SU-DHL-6 (cell line): ENCODE data around the gene CCL15.

ENCODE experiments used
- EZH2phosphoT487 ChIP-seq: fragments of 200-600 bp; sonication (generic), shearing (Covaris generic); conservative IDR thresholded peaks from 2 replicates; pipeline ENCODE4 v1.6.1; 2018; ENCODE audit warnings: mild to moderate bottlenecking, antibody characterized with exemption, low read length, moderate library complexity, mixed read lengths
- TF ChIP-seq, protein P1 (sequence below): fragments of 200-600 bp; sonication (generic); IDR thresholded peaks from one replicate; pipeline ENCODE4 v1.5.1; 2017; ENCODE audit warnings: antibody characterized with exemption, mild to moderate bottlenecking, low read length, moderate library complexity; ENCODE audit not compliant: insufficient read depth, poor library complexity, severe bottlenecking

- TF ChIP-seq, protein P1, sequence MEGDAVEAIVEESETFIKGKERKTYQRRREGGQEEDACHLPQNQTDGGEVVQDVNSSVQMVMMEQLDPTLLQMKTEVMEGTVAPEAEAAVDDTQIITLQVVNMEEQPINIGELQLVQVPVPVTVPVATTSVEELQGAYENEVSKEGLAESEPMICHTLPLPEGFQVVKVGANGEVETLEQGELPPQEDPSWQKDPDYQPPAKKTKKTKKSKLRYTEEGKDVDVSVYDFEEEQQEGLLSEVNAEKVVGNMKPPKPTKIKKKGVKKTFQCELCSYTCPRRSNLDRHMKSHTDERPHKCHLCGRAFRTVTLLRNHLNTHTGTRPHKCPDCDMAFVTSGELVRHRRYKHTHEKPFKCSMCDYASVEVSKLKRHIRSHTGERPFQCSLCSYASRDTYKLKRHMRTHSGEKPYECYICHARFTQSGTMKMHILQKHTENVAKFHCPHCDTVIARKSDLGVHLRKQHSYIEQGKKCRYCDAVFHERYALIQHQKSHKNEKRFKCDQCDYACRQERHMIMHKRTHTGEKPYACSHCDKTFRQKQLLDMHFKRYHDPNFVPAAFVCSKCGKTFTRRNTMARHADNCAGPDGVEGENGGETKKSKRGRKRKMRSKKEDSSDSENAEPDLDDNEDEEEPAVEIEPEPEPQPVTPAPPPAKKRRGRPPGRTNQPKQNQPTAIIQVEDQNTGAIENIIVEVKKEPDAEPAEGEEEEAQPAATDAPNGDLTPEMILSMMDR = no peak
- TF ChIP-seq EZH2phosphoT487 = no peak
Measured at GRCh38 chr17:35988164-35988563, 13.2 kb downstream of the CCL15 start.
